ENCODE results near the gene ZNF488. TPM values are rescaled to one million over a fixed set of nuclear protein-coding genes. Genes with fewer than 3 reads are reported as not detected.

Gene ZNF488
- polyA plus RNA-seq, 1 of the 3 experiments (the other 2 are of a cell fraction) = 0.59 TPM

DNA sequence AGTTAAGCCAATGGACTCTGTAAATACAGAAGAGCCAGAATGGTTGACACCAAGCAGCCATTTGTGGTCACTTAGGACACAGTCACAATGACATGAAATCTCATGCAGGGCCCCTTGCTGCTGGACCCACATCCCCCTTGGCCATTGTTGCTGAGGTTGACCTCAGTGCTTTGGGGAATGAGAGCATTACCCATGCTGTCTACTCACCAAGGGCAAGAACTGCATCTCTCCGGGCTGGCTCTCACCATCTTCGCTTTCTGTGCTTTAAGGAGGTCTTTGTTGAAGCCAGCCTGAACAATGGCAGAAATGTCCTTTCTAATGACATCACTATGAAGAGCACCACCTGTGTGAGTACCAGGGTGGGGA is 30.1 kb upstream of the ZNF488 start:
- H4K20me1 ChIP-seq (ENCODE audit: insufficient read depth) = no peaks in the 10 kb centered on the region
- H3K9ac ChIP-seq = no peak overlapping the region
- POLR2A ChIA-PET = no interaction called here
- 0 out of 4 replicates have a peak, but pooled peaks cover 0 to 4% of the 10 kb centered on the region in 2 experiments for H3K4me1 ChIP-seq (ENCODE audit: control insufficient read depth in 1 of 2, insufficient read depth in 2 of 2, low read depth in 1 of 2, low read length in 1 of 2)
- H3K4me2 ChIP-seq = no peak overlapping the region
- no peaks in the 10 kb centered on the region for H3F3A ChIP-seq (replicated peaks; ENCODE audit: insufficient read depth)
- H3K79me2 ChIP-seq (ENCODE audit: insufficient read depth) = no peaks in the 10 kb centered on the region
- no peak overlapping the region for H3K27ac ChIP-seq (ENCODE audit: low read depth in 2 of 2, low read length in 1 of 2)
- H3K36me3 ChIP-seq (replicated peaks in 1 of 2; ENCODE audit: control insufficient read depth in 1 of 2, insufficient read depth in 2 of 2, low read length in 1 of 2) = no peaks in the 10 kb centered on the region
- no peak for DNase-seq
- H3K27me3 ChIP-seq (ENCODE audit: insufficient read depth) = no peaks in the 10 kb centered on the region
- no peaks in the 10 kb centered on the region for H3K9me3 ChIP-seq
- H3K4me3 ChIP-seq (ENCODE audit: low read depth in 2 of 2, low read length in 1 of 2) = no peak overlapping the region
- no peaks in the 10 kb centered on the region for H3K9me2 ChIP-seq
- H2AFZ ChIP-seq (ENCODE audit: low read depth) = no peak overlapping the region
- CTCF ChIA-PET = no interaction called here
- no peak for TF ChIP-seq FOXM1 (IDR thresholded peaks at IDR 0.05; ENCODE audit: low read depth)
- TF ChIP-seq EP300 (IDR thresholded peaks at IDR 0.05; ENCODE audit: borderline replicate concordance in 1 of 2, low read depth in 1 of 2, low read length in 1 of 2) = no peak
- TF ChIP-seq, protein P1, sequence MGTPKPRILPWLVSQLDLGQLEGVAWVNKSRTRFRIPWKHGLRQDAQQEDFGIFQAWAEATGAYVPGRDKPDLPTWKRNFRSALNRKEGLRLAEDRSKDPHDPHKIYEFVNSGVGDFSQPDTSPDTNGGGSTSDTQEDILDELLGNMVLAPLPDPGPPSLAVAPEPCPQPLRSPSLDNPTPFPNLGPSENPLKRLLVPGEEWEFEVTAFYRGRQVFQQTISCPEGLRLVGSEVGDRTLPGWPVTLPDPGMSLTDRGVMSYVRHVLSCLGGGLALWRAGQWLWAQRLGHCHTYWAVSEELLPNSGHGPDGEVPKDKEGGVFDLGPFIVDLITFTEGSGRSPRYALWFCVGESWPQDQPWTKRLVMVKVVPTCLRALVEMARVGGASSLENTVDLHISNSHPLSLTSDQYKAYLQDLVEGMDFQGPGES (IDR thresholded peaks at IDR 0.05; ENCODE audit: low read depth, low read length) = no peak
- no peak for TF ChIP-seq RXRA (IDR thresholded peaks at IDR 0.05; ENCODE audit: borderline replicate concordance, low read depth)
- TF ChIP-seq, protein P2, sequence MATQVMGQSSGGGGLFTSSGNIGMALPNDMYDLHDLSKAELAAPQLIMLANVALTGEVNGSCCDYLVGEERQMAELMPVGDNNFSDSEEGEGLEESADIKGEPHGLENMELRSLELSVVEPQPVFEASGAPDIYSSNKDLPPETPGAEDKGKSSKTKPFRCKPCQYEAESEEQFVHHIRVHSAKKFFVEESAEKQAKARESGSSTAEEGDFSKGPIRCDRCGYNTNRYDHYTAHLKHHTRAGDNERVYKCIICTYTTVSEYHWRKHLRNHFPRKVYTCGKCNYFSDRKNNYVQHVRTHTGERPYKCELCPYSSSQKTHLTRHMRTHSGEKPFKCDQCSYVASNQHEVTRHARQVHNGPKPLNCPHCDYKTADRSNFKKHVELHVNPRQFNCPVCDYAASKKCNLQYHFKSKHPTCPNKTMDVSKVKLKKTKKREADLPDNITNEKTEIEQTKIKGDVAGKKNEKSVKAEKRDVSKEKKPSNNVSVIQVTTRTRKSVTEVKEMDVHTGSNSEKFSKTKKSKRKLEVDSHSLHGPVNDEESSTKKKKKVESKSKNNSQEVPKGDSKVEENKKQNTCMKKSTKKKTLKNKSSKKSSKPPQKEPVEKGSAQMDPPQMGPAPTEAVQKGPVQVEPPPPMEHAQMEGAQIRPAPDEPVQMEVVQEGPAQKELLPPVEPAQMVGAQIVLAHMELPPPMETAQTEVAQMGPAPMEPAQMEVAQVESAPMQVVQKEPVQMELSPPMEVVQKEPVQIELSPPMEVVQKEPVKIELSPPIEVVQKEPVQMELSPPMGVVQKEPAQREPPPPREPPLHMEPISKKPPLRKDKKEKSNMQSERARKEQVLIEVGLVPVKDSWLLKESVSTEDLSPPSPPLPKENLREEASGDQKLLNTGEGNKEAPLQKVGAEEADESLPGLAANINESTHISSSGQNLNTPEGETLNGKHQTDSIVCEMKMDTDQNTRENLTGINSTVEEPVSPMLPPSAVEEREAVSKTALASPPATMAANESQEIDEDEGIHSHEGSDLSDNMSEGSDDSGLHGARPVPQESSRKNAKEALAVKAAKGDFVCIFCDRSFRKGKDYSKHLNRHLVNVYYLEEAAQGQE (IDR thresholded peaks at IDR 0.05; ENCODE audit: low read depth, low read length) = no peak
- 92% methylated on average over 2 of the region's 2 CpGs for WGBS (ENCODE audit: low lambda C conversion rate)

DNA sequence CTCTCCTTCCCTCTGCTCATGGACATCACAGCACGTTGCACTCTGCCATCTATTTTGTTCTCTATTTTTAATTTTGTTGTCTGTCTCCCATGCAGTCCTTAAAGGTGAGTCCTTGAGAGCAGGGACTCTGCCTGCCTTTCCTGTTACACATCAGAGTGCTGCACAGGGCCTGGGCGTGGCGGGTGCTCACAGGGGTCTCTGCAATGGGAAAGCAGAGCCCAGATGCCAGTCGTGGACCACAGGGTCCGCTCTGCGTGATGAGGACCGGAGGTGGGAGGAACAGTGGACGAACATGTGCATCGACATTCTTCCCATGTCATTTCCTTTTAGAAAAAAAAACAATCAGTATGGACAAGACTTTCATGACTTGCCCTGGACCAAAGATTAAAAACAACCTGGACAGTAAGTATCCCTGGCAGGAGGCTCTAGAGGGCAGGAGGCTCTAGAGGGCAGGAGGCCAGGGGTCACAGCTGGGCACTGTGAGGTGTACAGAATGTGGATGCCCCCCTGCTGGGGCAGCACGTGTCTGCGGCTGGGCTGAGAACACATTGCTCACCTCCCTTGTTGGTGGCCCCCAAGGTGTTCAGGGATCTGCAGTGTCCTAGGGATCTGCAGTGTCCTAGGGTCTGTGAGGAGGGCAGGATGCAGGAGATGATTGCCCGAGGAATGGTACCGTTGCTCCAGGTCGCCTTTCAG is 29.6 kb upstream of the ZNF488 start:
- H2AFZ ChIP-seq (ENCODE audit: low read depth) = no peak overlapping the region
- ChIA-PET POLR2A (no interaction called here), CTCF (no interaction called here)
- H3K27ac ChIP-seq (ENCODE audit: low read depth in 2 of 2, low read length in 1 of 2) = no peak overlapping the region
- no peaks in the 10 kb centered on the region for H3K27me3 ChIP-seq (ENCODE audit: insufficient read depth)
- 0 out of 4 replicates have a peak, but pooled peaks cover 0 to 4% of the 10 kb centered on the region in 2 experiments for H3K4me1 ChIP-seq (ENCODE audit: control insufficient read depth in 1 of 2, insufficient read depth in 2 of 2, low read depth in 1 of 2, low read length in 1 of 2)
- TF ChIP-seq FOXJ3 (CRISPR knock-in tag; IDR thresholded peaks at IDR 0.05) (no peak), TAF1 (IDR thresholded peaks at IDR 0.05; ENCODE audit: borderline replicate concordance, low read depth, low read length) (no peak), TCF12 (IDR thresholded peaks at IDR 0.05) (no peak), JUND (IDR thresholded peaks at IDR 0.05) (no peak), RCOR1 (IDR thresholded peaks at IDR 0.05; ENCODE audit: low read length) (no peak)
- TF ChIP-seq, protein P3, sequence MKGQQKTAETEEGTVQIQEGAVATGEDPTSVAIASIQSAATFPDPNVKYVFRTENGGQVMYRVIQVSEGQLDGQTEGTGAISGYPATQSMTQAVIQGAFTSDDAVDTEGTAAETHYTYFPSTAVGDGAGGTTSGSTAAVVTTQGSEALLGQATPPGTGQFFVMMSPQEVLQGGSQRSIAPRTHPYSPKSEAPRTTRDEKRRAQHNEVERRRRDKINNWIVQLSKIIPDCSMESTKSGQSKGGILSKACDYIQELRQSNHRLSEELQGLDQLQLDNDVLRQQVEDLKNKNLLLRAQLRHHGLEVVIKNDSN (IDR thresholded peaks at IDR 0.05; ENCODE audit: borderline replicate concordance, low read depth) = no peak
- TF ChIP-seq, protein P1 (IDR thresholded peaks at IDR 0.05; ENCODE audit: low read depth, low read length) = no peak
- H3K9me3 ChIP-seq = no peaks in the 10 kb centered on the region
- 72% methylated on average over 12 of the region's 14 CpGs for WGBS (ENCODE audit: low lambda C conversion rate)
- no peak overlapping the region for H3K4me2 ChIP-seq
- DNase-seq = no peak
- H4K20me1 ChIP-seq (ENCODE audit: insufficient read depth) = no peaks in the 10 kb centered on the region
- no peak overlapping the region for H3K9ac ChIP-seq
- no peaks in the 10 kb centered on the region for H3K9me2 ChIP-seq
- no peaks in the 10 kb centered on the region for H3K36me3 ChIP-seq (replicated peaks in 1 of 2; ENCODE audit: control insufficient read depth in 1 of 2, insufficient read depth in 2 of 2, low read length in 1 of 2)
- H3F3A ChIP-seq (replicated peaks; ENCODE audit: insufficient read depth) = no peaks in the 10 kb centered on the region
- no peak overlapping the region for H3K4me3 ChIP-seq (ENCODE audit: low read depth in 2 of 2, low read length in 1 of 2)
- no peaks in the 10 kb centered on the region for H3K79me2 ChIP-seq (ENCODE audit: insufficient read depth)
